A673 (cell line): ENCODE data around the gene ADO.

ENCODE experiments used
- CTCF ChIP-seq: fragments of 300-800, 200-600 bp; sonication (generic); conservative IDR thresholded peaks from 2 replicates; pipeline ENCODE4 v1.5.1; 2017; ENCODE audit warnings: low read depth, mild to moderate bottlenecking, antibody characterized with exemption, low read length, moderate library complexity, mixed read lengths
- EZH2 ChIP-seq: fragments of 200-600 bp; sonication (generic); IDR thresholded peaks from 2 replicates; pipeline ENCODE4 v1.6.1; 2017; ENCODE audit warnings: borderline replicate concordance, low read depth, mild to moderate bottlenecking, mixed read lengths, antibody characterized with exemption, low read length; ENCODE audit not compliant: poor library complexity, severe bottlenecking

- TF ChIP-seq CTCF (no peak), EZH2 (no peak)
Observed at GRCh38 chr10:62779487-62780248, 24.9 kb upstream of the ADO start.
